Subcutaneous abdominal adipose tissue (tissue), 5 donors: ENCODE data around the gene C1orf56.

ENCODE experiments used
- H3K27ac ChIP-seq: one replicate; pipeline ENCODE4 v1.7.0; 2013; ENCODE audit warnings: low read depth, mild to moderate bottlenecking, inconsistent platforms, low read length, moderate library complexity
- H3K27me3 ChIP-seq, 5 donors: one replicate each; pipeline ENCODE4 v1.7.0; 2013; ENCODE audit warnings: low read length in 5 of 5, inconsistent platforms in 1 of 5; ENCODE audit not compliant: control insufficient read depth in 5 of 5, insufficient read depth in 4 of 5
- H3K36me3 ChIP-seq, 5 donors: one replicate each; pipeline ENCODE4 v1.7.0; 2013; ENCODE audit warnings: low read length in 5 of 5; ENCODE audit not compliant: control insufficient read depth in 5 of 5, insufficient read depth in 5 of 5
- H3K4me1 ChIP-seq, 5 donors: one replicate each; pipeline ENCODE4 v1.7.0; 2013; ENCODE audit warnings: low read length in 5 of 5, mild to moderate bottlenecking in 3 of 5, moderate library complexity in 1 of 5; ENCODE audit not compliant: control insufficient read depth in 5 of 5, insufficient read depth in 5 of 5
- H3K4me3 ChIP-seq, 5 donors: one replicate each; pipeline ENCODE4 v1.7.0; 2013; ENCODE audit warnings: low read length in 5 of 5, low read depth in 1 of 5
- H3K9ac ChIP-seq, 5 donors: one replicate each; pipeline ENCODE4 v1.7.0; 2013; ENCODE audit warnings: low read length in 5 of 5, mild to moderate bottlenecking in 4 of 5, moderate library complexity in 3 of 5
- H3K9me3 ChIP-seq, 5 donors: one replicate each; pipeline ENCODE4 v1.7.0; 2013; ENCODE audit warnings: low read length in 5 of 5; ENCODE audit not compliant: control insufficient read depth in 5 of 5
- donor health status: healthy.
- donor health status: healthy.
- donor health status: healthy.
- donor health status: healthy.
- donor health status: healthy.

The C1orf56 gene

GRCh38 chr1:151048645-151049032, 1.1 kb downstream of the C1orf56 start:
- Histone ChIP-seq H3K27ac (peak overlapping the region; percentile 50), H3K4me3 (peak overlapping the region in 4 of 5 donors; percentile 80 to 91 (median 82))

DNA sequence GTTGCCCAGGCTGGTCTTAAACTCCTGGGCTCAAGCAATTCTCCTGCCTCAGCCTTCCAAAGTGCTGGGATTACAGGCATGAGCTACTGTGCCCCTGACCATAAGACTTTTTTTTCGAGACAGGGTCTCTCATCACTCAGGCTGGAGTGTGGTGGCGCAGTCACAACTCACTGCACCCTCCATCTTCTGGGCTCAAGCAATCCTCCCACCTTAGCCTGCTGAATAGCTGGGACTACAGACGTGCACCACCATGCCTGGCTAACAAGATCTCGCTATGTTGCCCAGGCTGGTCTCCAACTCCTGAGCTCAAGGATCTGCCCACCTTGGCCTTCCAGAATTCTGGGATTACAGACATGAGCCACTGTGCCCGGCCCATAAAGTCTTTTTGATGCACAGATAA, 1.9 kb downstream of the C1orf56 start:
- peaks cover 14 to 34% (median 31%) of the 10 kb centered on the region in 5 donors for H3K36me3 ChIP-seq
- peaks cover 2 to 22% (median 15%) of the 10 kb centered on the region in 5 donors for H3K4me1 ChIP-seq
- no peaks in the 10 kb centered on the region for H3K27me3 ChIP-seq
- no peak overlapping the region for H3K4me3 ChIP-seq
- H3K9me3 ChIP-seq = no peaks in the 10 kb centered on the region
- no peak overlapping the region for H3K27ac ChIP-seq
- H3K9ac ChIP-seq = no peak overlapping the region

More at GRCh38 chr1:151048645-151049032, 1.1 kb downstream of the C1orf56 start:
- Histone ChIP-seq H3K9me3 (no peaks in the 10 kb centered on the region), H3K9ac (peak overlapping the region in 3 of 5 donors; percentile 66 to 92 (median 88)), H3K36me3 (peaks cover 11 to 26% (median 23%) of the 10 kb centered on the region in 5 donors), H3K4me1 (peaks cover 2 to 22% (median 15%) of the 10 kb centered on the region in 5 donors), H3K27me3 (no peaks in the 10 kb centered on the region)

DNA sequence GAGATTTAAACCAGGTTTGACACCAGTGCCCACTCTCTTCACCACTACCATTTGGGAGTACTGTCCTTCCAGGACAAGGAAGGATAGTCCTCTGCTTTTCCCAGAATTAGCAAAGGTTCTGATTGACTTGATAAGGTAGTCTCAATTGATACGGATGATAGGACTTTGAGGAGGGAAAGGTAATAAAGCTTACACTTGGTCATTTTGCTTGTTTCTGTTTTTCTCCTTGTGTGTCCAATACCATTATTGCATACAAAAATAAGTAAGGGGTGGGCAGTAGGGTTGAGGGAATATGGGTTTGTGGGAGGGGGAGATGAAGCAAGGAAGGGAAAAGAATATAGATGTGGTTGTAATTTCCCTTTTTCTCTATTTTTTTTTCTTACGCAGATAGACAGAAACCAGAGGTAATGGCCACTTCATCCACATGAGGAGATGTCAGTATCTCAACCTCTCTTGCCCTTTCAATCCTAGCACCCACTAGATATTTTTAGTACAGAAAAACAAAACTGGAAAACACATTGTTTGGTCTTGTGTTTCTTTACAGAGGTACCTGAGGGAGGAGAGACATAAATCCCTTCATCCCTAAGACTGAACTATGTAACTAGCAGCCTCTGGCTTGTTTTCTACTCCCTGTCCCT, 2.6 kb downstream of the C1orf56 start:
- H3K27ac ChIP-seq = no peak overlapping the region
- no peaks in the 10 kb centered on the region for H3K9me3 ChIP-seq
- no peaks in the 10 kb centered on the region for H3K27me3 ChIP-seq
- H3K9ac ChIP-seq = no peak overlapping the region
- peaks cover 2 to 23% (median 16%) of the 10 kb centered on the region in 5 donors for H3K4me1 ChIP-seq
- peaks cover 14 to 41% (median 38%) of the 10 kb centered on the region in 5 donors for H3K36me3 ChIP-seq
- H3K4me3 ChIP-seq = no peak overlapping the region

DNA sequence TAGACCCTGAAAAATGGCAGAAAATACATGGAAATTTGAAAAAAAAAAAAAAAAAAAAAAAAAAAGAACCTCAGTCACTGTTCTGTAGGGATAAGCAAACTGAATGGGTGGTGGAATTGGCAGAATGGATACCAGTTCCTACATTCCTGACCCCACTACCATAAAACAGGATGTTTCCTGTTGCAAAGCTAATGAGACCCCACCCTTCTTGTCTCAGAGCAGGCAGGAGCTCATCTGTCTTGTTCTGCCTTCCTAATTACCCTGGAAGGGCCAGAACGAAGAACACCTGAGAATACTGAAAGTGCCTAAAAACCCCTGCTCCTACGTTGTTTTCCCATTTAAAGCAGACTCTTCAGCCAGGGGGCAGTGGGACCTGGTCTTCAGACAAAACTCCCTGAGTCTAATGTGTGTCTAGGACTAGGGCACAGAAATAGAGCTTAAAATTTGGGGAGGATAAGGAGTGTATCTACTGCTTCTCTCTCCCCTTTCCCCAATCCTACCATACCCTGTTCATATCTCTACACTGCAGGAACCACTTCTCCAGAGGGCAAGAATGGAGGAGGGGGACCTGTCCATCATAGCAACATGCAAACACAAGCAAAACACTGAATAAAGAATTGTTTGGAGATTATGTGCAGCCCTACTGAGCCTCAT, 3.9 kb downstream of the C1orf56 start:
- peaks cover 2 to 36% (median 30%) of the 10 kb centered on the region in 5 donors for H3K4me1 ChIP-seq
- H3K27me3 ChIP-seq = no peaks in the 10 kb centered on the region
- H3K4me3 ChIP-seq = no peak overlapping the region
- peaks cover 14 to 51% (median 49%) of the 10 kb centered on the region in 5 donors for H3K36me3 ChIP-seq
- no peak overlapping the region for H3K9ac ChIP-seq
- no peaks in the 10 kb centered on the region for H3K9me3 ChIP-seq
- H3K27ac ChIP-seq = no peak overlapping the region

- Histone ChIP-seq H3K27ac (no peak overlapping the region), H3K27me3 (no peaks in the 10 kb centered on the region), H3K9ac (no peak overlapping the region), H3K4me1 (peaks cover 11 to 49% (median 41%) of the 10 kb centered on the region in 5 donors), H3K36me3 (peaks cover 14 to 56% (median 53%) of the 10 kb centered on the region in 5 donors), H3K4me3 (no peak overlapping the region), H3K9me3 (no peaks in the 10 kb centered on the region)
Measured at GRCh38 chr1:151054971-151055547, 7.5 kb downstream of the C1orf56 start.

DNA sequence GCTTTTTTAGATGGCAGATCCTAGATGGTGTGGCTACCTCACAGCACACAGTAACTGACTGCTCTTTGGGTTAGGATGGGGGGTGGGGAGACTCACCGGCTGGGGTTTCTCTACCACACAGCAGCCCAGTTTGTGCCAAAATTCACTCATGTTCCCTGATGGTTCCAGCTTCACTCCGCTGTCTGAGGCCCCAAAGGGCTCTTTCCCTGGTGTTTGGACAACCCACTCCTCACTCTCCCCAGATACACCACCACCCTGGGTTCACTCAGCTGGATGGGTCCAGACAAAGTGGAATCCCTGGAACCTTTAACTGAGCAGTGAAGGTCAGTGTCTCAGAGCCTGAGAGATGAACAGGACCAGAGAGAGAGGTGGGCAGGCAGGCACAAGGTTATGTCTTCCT, 8.0 kb downstream of the C1orf56 start:
- Histone ChIP-seq H3K9ac (peak overlapping the region in 1 of 5 donors; percentile 31), H3K4me1 (peaks cover 11 to 55% (median 46%) of the 10 kb centered on the region in 5 donors), H3K9me3 (no peaks in the 10 kb centered on the region), H3K4me3 (no peak overlapping the region), H3K36me3 (peaks cover 14 to 56% (median 50%) of the 10 kb centered on the region in 5 donors), H3K27me3 (no peaks in the 10 kb centered on the region), H3K27ac (peak overlapping the region; percentile 25)

DNA sequence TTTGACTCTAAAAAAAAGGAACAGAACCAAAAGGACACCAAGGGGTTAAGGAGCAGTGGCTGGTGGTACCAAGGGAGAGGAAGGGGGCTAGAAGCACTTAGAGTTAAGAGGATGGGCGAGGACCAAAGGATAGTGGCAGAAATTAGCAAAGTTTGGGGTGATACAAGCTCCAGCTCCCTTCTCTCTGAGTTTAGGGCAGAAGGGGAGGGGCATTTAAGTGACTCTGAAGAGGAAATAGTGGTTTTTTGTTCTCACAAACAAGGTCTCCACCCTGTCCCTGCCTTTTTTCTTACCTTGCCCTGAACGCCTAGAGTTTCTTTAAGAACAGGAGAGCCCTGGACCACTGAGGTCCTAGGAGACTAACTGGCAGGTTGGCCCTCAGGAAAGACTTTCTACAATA, 8.6 kb downstream of the C1orf56 start:
- no peaks in the 10 kb centered on the region for H3K9me3 ChIP-seq
- peak overlapping the region; percentile 25 for H3K27ac ChIP-seq
- H3K9ac ChIP-seq = peak overlapping the region in 2 of 5 donors; percentile 31 to 63
- peaks cover 11 to 55% (median 47%) of the 10 kb centered on the region in 5 donors for H3K4me1 ChIP-seq
- H3K4me3 ChIP-seq = peak overlapping the region in 1 of 5 donors; percentile 1
- H3K27me3 ChIP-seq = no peaks in the 10 kb centered on the region
- H3K36me3 ChIP-seq = peaks cover 14 to 56% (median 49%) of the 10 kb centered on the region in 5 donors

- no peaks in the 10 kb centered on the region for H3K9me3 ChIP-seq
- peaks cover 2 to 32% (median 27%) of the 10 kb centered on the region in 5 donors for H3K36me3 ChIP-seq
- peak overlapping the region; percentile 82 to 98 (median 95) for H3K9ac ChIP-seq
- H3K27me3 ChIP-seq = no peaks in the 10 kb centered on the region
- peaks cover 11 to 55% (median 47%) of the 10 kb centered on the region in 5 donors for H3K4me1 ChIP-seq
- peak overlapping the region; percentile 78 to 98 (median 97) for H3K4me3 ChIP-seq
- H3K27ac ChIP-seq = peak overlapping the region; percentile 94
Measured at GRCh38 chr1:151058692-151059091, 11.1 kb downstream of the C1orf56 start.

DNA sequence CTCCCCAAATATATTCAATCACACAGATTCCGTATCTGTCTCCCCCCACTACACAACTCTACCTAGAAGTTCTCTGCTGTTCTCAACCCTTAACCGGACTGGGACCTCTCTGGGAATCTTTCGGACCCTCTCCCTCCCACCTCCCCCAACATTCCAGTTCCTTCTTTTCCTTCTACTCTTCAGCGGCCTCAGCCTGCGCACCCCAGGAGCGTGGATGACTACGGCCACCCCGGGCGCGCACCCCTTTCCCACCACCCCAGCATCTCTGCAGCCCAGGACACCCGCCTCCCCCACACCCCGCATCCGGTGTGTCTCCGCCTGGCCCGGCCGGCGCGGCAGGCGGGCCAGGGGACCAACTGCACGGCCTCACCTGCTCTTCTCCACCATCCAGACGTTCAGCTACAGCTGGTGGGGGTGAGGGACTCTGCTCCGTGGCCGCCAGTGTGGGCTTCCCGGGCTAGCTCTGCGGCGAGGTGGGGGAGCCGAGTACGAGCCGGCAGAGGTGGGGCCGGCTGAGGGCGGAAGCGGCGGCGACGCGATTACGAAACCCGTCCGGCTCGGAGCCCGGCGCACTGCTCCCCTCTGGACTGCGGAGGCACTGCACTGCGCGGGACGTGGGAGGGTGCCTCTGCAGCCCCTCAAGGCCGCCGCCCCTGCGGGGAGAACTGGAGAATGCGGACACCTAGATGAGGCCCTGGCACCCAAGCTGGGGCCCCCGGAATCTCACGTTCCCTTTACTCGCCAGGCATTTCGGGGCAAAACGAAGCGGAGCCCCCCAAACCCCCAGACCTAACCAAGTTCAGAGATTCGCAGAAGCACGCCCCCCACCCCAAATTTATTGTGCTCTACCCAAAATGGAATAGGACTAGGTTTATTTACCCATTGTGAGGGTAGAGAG, 11.8 kb downstream of the C1orf56 start, which contains the start of gene CDC42SE1:
TSS of gene CDC42SE1 (minus strand) at position 514 of the 898 bp plus-strand sequence. CDS start 3,892 bp downstream, outside the sequence.
- Histone ChIP-seq H3K9ac (peak within 1 kb of the TSS; percentile 82 to 98 (median 95)), H3K27me3 (no peaks in the 10 kb centered on the region), H3K36me3 (peaks cover 0 to 26% (median 20%) of the 10 kb centered on the region in 5 donors), H3K27ac (peak within 1 kb of the TSS; percentile 94), H3K9me3 (no peaks in the 10 kb centered on the region), H3K4me1 (peaks cover 11 to 55% (median 47%) of the 10 kb centered on the region in 5 donors), H3K4me3 (peak within 1 kb of the TSS; percentile 78 to 98 (median 97))
